DND-41 (cell line): Measurements from ENCODE around the gene NUDT2.

Experiments
- EZH2 ChIP-seq: IDR thresholded peaks from 3 replicates; pipeline ENCODE4 v1.6.1; 2012; ENCODE audit warnings: borderline replicate concordance, low read depth, mild to moderate bottlenecking, moderate library complexity, low read length, inconsistent platforms; ENCODE audit not compliant: severe bottlenecking
- TF ChIP-seq, protein P1 (sequence below): IDR thresholded peaks from 2 replicates; pipeline ENCODE4 v1.5.1; 2012; ENCODE audit warnings: borderline replicate concordance, low read length, moderate library complexity, mild to moderate bottlenecking; ENCODE audit not compliant: poor library complexity, severe bottlenecking; ENCODE audit errors: extremely low read depth

DNA sequence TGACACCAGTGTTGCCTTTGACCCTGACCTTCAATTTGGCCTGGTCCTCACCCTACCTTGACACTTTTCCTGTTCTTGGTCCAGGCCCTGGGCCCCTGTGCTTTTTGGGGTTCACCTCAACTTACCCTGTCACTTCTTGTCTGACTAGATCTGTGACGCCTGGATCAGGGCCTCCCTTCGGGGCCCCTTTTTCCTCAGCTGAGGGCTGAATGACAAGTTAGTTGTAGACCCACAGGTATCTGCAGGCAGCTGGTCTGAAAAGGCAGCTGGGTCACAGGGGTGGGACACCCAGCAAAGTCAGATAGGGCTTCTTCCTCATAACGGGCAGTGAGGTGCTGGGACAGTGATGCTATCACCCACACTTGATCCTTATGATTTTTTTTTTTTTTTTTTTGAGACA lies 57.3 kb downstream of the NUDT2 start:
- TF ChIP-seq, protein P1, sequence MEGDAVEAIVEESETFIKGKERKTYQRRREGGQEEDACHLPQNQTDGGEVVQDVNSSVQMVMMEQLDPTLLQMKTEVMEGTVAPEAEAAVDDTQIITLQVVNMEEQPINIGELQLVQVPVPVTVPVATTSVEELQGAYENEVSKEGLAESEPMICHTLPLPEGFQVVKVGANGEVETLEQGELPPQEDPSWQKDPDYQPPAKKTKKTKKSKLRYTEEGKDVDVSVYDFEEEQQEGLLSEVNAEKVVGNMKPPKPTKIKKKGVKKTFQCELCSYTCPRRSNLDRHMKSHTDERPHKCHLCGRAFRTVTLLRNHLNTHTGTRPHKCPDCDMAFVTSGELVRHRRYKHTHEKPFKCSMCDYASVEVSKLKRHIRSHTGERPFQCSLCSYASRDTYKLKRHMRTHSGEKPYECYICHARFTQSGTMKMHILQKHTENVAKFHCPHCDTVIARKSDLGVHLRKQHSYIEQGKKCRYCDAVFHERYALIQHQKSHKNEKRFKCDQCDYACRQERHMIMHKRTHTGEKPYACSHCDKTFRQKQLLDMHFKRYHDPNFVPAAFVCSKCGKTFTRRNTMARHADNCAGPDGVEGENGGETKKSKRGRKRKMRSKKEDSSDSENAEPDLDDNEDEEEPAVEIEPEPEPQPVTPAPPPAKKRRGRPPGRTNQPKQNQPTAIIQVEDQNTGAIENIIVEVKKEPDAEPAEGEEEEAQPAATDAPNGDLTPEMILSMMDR = no peak
- no peak for TF ChIP-seq EZH2
